Neural cell (in vitro differentiated cells): Measurements from ENCODE around the gene GRIN3A.

Source experiments
- EP300 ChIP-seq: fragments of 450-650 bp; conservative IDR thresholded peaks from 2 replicates; pipeline ENCODE4 v1.6.1; 2014; ENCODE audit warnings: antibody characterized with exemption, mild to moderate bottlenecking, moderate library complexity; ENCODE audit not compliant: poor library complexity, severe bottlenecking
- SMC3 ChIP-seq: fragments of 450-650 bp; conservative IDR thresholded peaks from 2 replicates; pipeline ENCODE4 v1.6.1; 2014; ENCODE audit warnings: antibody characterized with exemption, mild to moderate bottlenecking, moderate library complexity; ENCODE audit not compliant: poor library complexity
- TF ChIP-seq, protein P1 (sequence below): fragments of 450-650 bp; IDR thresholded peaks from 2 replicates; pipeline ENCODE4 v1.5.1; 2014; ENCODE audit warnings: antibody characterized with exemption, mild to moderate bottlenecking, moderate library complexity; ENCODE audit not compliant: poor library complexity, severe bottlenecking

DNA sequence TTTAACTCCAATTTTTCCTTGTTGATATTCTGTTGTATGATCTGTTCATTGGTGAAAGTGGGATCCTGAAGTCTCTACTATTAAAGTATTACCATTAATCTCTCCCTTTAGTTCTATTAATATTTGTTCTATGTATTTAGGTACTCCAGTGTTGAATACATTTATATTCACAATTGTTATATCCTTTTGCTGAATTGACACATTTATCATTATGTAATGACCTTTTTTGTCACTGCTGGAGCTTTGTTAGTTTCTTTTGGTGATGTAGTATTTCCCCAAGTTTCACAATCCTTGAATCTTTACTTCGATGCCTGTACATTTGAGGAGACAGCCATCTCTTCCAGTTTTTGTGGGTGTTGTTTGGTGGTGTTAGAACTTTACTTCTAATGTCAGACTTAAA is 90.0 kb downstream of the GRIN3A start:
- TF ChIP-seq, protein P1, sequence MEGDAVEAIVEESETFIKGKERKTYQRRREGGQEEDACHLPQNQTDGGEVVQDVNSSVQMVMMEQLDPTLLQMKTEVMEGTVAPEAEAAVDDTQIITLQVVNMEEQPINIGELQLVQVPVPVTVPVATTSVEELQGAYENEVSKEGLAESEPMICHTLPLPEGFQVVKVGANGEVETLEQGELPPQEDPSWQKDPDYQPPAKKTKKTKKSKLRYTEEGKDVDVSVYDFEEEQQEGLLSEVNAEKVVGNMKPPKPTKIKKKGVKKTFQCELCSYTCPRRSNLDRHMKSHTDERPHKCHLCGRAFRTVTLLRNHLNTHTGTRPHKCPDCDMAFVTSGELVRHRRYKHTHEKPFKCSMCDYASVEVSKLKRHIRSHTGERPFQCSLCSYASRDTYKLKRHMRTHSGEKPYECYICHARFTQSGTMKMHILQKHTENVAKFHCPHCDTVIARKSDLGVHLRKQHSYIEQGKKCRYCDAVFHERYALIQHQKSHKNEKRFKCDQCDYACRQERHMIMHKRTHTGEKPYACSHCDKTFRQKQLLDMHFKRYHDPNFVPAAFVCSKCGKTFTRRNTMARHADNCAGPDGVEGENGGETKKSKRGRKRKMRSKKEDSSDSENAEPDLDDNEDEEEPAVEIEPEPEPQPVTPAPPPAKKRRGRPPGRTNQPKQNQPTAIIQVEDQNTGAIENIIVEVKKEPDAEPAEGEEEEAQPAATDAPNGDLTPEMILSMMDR, result no peak
- no peak for TF ChIP-seq EP300
- TF ChIP-seq SMC3, result no peak
